ENCODE results near the gene PMEPA1.

- no peak for TF ChIP-seq ATF3 (IDR thresholded peaks at IDR 0.05; ENCODE audit: borderline replicate concordance, extremely low read depth, low read depth, low read length)
- no peak for TF ChIP-seq CTCF (IDR thresholded peaks at IDR 0.05 in 2 of 3, conservative IDR thresholded peaks at IDR 0.05 in 1 of 3; ENCODE audit: control insufficient read depth in 2 of 3, extremely low read depth in 1 of 3, insufficient read depth in 1 of 3, low read depth in 3 of 3, low read length in 3 of 3)
- TF ChIP-seq CHD4 (IDR thresholded peaks at IDR 0.05): no peak
- TF ChIP-seq TCF3 (IDR thresholded peaks at IDR 0.05; ENCODE audit: borderline replicate concordance, insufficient read depth, low read depth, low read length): no peak
- TF ChIP-seq POLR2A (IDR thresholded peaks at IDR 0.05; ENCODE audit: low read depth, low read length): no peak
- no peak for TF ChIP-seq USF2 (IDR thresholded peaks at IDR 0.05; ENCODE audit: borderline replicate concordance, low read depth, low read length)
- no peak for TF ChIP-seq RAD51 (IDR thresholded peaks at IDR 0.05)
Measured at GRCh38 chr20:57601211-57601570, 108.6 kb downstream of the PMEPA1 start.
